Stomach (tissue), 4 donors: ENCODE measurements around the gene CLEC16A.

Experiments used
- EP300 ChIP-seq: sonication (generic); formaldehyde crosslinking; IDR thresholded peaks from one replicate; pipeline ENCODE4 v1.6.1; 2017; ENCODE audit warnings: antibody characterized with exemption
- TF ChIP-seq, protein P1 (sequence below), 7 experiments: fragments of 450-650 bp in 4 of 7; fragments of 200-600 bp in 3 of 7; sonication (generic) in 3 of 7; IDR thresholded peaks; one replicate each; pipeline ENCODE4 v1.5.1; 2016 to 2019; ENCODE audit warnings: antibody characterized with exemption in 7 of 7, control low read depth in 2 of 7, mild to moderate bottlenecking in 1 of 7

DNA sequence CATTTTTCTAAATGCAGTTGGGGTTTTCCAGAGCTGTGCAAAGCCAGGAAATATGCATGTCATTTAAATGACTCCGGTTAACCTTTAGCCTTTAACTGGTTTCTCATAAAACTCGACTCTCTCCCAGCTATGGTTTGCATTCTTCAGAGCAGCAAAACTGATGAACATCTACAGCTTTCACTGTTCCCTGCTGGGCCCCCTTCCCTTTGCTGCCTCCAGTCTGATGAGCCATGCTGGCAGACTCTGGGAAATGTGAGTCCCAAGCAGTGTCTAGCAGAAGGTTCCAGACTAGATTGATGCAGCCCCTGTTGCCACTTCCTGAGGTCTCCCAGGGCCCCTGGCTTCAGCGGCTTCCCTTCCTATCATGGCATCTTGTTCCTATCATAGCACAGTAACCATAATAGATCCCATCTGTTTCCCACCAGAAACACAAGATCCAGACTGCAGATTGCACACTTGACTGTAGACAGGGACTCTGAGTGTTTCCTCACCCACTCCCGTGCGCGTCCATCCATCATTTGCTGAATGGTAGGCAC lies 135.4 kb downstream of the CLEC16A start:
- TF ChIP-seq, protein P1, sequence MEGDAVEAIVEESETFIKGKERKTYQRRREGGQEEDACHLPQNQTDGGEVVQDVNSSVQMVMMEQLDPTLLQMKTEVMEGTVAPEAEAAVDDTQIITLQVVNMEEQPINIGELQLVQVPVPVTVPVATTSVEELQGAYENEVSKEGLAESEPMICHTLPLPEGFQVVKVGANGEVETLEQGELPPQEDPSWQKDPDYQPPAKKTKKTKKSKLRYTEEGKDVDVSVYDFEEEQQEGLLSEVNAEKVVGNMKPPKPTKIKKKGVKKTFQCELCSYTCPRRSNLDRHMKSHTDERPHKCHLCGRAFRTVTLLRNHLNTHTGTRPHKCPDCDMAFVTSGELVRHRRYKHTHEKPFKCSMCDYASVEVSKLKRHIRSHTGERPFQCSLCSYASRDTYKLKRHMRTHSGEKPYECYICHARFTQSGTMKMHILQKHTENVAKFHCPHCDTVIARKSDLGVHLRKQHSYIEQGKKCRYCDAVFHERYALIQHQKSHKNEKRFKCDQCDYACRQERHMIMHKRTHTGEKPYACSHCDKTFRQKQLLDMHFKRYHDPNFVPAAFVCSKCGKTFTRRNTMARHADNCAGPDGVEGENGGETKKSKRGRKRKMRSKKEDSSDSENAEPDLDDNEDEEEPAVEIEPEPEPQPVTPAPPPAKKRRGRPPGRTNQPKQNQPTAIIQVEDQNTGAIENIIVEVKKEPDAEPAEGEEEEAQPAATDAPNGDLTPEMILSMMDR (IDR thresholded peaks at IDR 0.05): no peak
- TF ChIP-seq EP300: no peak
